GM12878 (cell line): ENCODE measurements around the gene ZFP90. TPM values are rescaled to one million over a fixed set of nuclear protein-coding genes. Genes with fewer than 3 reads are reported as not detected.

Experiments
- ATAC-seq: fragments of 200-7000 bp; cut with Tn5 transposase; 3 replicates; pipeline ENCODE4 v1.9.1; 2020; ENCODE audit warnings: mild to moderate bottlenecking, moderate library complexity
- BruUV-seq: library from RNA; stranded (reverse); fragments of 400-500 nt; replicated peaks from 2 replicates; lab custom pipeline; 2021; lab: Mats Ljungman, UMichigan
- CTCF ChIA-PET: fragments of 300-600 bp; sonication (Branson Sonifier 250); formaldehyde crosslinking; extraction: SDS; loops from one replicate; lab custom pipeline; 2021; ENCODE audit warnings: inconsistent platforms; lab: Yijun Ruan, JAX
- POLR2A ChIA-PET: fragments of 350-600 bp; formaldehyde crosslinking; extraction: SDS; loops from one replicate; lab custom pipeline; 2021; ENCODE audit warnings: inconsistent platforms; lab: Charles Lee
- RAD21 ChIA-PET: fragments of 300-600 bp; sonication (Branson Sonifier 250); formaldehyde crosslinking; loops from one replicate; lab custom pipeline; 2023; ENCODE audit warnings: antibody characterized with exemption; ENCODE audit not compliant: unreplicated experiment; lab: Charles Lee
- SMC1A ChIA-PET: fragments of 300-600 bp; sonication (Branson Sonifier 250); formaldehyde crosslinking; loops from one replicate; lab custom pipeline; 2023; ENCODE audit not compliant: unreplicated experiment, uncharacterized antibody; lab: Charles Lee
- DNase-seq: peaks from one replicate; pipeline ENCODE4 v3.0.0-alpha.2; 2011; ENCODE audit warnings: low read depth, low spot score
- FAIRE-seq: peaks from 3 replicates; lab custom pipeline; 2011; peaks lifted over from hg19 to GRCh38; lab: Jason Lieb, UNC
- H2AFZ ChIP-seq: 2 replicates; pipeline ENCODE4 v1.6.0; 2011; ENCODE audit warnings: low read depth, low read length, control low read depth; ENCODE audit not compliant: control insufficient read depth
- H3K27ac ChIP-seq: 2 replicates; pipeline ENCODE4 v1.5.1; 2011; ENCODE audit warnings: control low read depth; ENCODE audit not compliant: control insufficient read depth, insufficient read depth
- H3K27me3 ChIP-seq, 2 experiments: replicated peaks in 1 of 2; 2 replicates each; pipeline versions ENCODE4 v1.6.0 to v1.6.1; 2011; ENCODE audit warnings: low read length in 1 of 2; ENCODE audit not compliant: control insufficient read depth in 2 of 2, insufficient read depth in 2 of 2
- H3K36me3 ChIP-seq, 2 experiments: 2 replicates each; pipeline ENCODE4 v1.5.1; 2011; ENCODE audit warnings: low read length in 1 of 2; ENCODE audit not compliant: control insufficient read depth in 2 of 2, insufficient read depth in 2 of 2
- H3K4me1 ChIP-seq: 2 replicates; pipeline ENCODE4 v1.6.1; 2011; ENCODE audit warnings: mild to moderate bottlenecking, low read length, moderate library complexity, mixed read lengths; ENCODE audit not compliant: control insufficient read depth, insufficient read depth
- H3K4me2 ChIP-seq: 2 replicates; pipeline ENCODE4 v1.6.0; 2011; ENCODE audit warnings: control low read depth; ENCODE audit not compliant: control insufficient read depth, insufficient read depth
- H3K4me3 ChIP-seq: fragments of 200-600 bp; sonication (generic); 2 replicates; pipeline ENCODE4 v1.5.1; 2016
- H3K79me2 ChIP-seq: 2 replicates; pipeline ENCODE4 v1.6.0; 2011; ENCODE audit warnings: low read length; ENCODE audit not compliant: control insufficient read depth, insufficient read depth
- H3K9ac ChIP-seq: 2 replicates; pipeline ENCODE4 v1.8.0; 2011; ENCODE audit warnings: low read length, control low read depth, mixed read lengths; ENCODE audit not compliant: control insufficient read depth, insufficient read depth
- H3K9me3 ChIP-seq: replicated peaks from 3 replicates; pipeline ENCODE4 v1.5.1; 2011; ENCODE audit warnings: mild to moderate bottlenecking, low read length; ENCODE audit not compliant: control insufficient read depth, insufficient read depth
- H4K20me1 ChIP-seq: 2 replicates; pipeline ENCODE4 v1.6.0; 2011; ENCODE audit not compliant: control insufficient read depth, insufficient read depth
- DPF2 ChIP-seq: fragments of 450-650 bp; IDR thresholded peaks from 2 replicates; pipeline ENCODE4 v1.6.1; 2017; ENCODE audit warnings: mild to moderate bottlenecking
- IKZF1 ChIP-seq: fragments of 450-650 bp; conservative IDR thresholded peaks from 2 replicates; pipeline ENCODE4 v1.6.1; 2017; ENCODE audit warnings: antibody characterized with exemption, mild to moderate bottlenecking
- NR2C1 ChIP-seq: fragments of 450-650 bp; IDR thresholded peaks from 2 replicates; pipeline ENCODE4 v1.6.1; 2017; ENCODE audit warnings: antibody characterized with exemption, mild to moderate bottlenecking, moderate library complexity
- PAX5 ChIP-seq: IDR thresholded peaks from 2 replicates; pipeline ENCODE4 v1.6.1; 2011; ENCODE audit warnings: low read depth, low read length, borderline replicate concordance
- POLR2AphosphoS5 ChIP-seq: IDR thresholded peaks from 2 replicates; pipeline ENCODE4 v1.6.1; 2011; ENCODE audit warnings: mild to moderate bottlenecking, low read length, inconsistent platforms
- RELA ChIP-seq: fragments of 450-650 bp; IDR thresholded peaks from 2 replicates; pipeline ENCODE4 v1.8.0; 2014; ENCODE audit warnings: borderline replicate concordance; ENCODE audit not compliant: partially characterized antibody
- SMARCA5 ChIP-seq: fragments of 450-650 bp; IDR thresholded peaks from 2 replicates; pipeline ENCODE4 v1.6.1; 2017; ENCODE audit warnings: mild to moderate bottlenecking
- SMC3 ChIP-seq: IDR thresholded peaks from 2 replicates; pipeline ENCODE4 v1.6.1; 2011; ENCODE audit warnings: low read length, improper control_type of control experiment, borderline replicate concordance
- SREBF2 ChIP-seq: IDR thresholded peaks from 2 replicates; pipeline ENCODE4 v1.6.1; 2012; ENCODE audit warnings: mild to moderate bottlenecking, low read length
- WGBS: methylation state at CpG from one replicate; pipeline ENCODE4 v1.1.6; 2016; ENCODE audit warnings: low lambda C conversion rate; ENCODE audit not compliant: insufficient replicate concordance, insufficient coverage; ENCODE audit errors: missing lambda C conversion rate; 5-methylcytosine and 5-hydroxymethylcytosine counted together
- in situ Hi-C: fragments of 300-500 bp; cut with MboI; formaldehyde crosslinking; loops from 9 replicates; pipeline ENCODE4 v1.14.3; 2018; ENCODE audit warnings: mixed read lengths
- intact Hi-C: fragments of 100-400 bp; cut with micrococcal nuclease; formaldehyde crosslinking; loops from one replicate; pipeline ENCODE4 v1.14.2; 2022; ENCODE audit not compliant: unreplicated experiment
- polyA plus RNA-seq, 11 experiments: library from polyadenylated mRNA; depleted of rRNA in 4 of 11; unstranded in 6 of 11; stranded (reverse) in 5 of 11; fragments of >200 nt; fragmentation: Nextera tagmentation in 4 of 11; fragmentation: Illumina TruSeq in 1 of 11; extraction: Ambion mirVana in 4 of 11; extraction: Trizol in 1 of 11; gene quantifications; 1 replicate in 1 of 11; 2 replicates in 10 of 11; pipeline versions ENCODE4 v1.2.1 to v1.2.3, GENCODE V29; 2011 to 2016; ENCODE audit warnings: inconsistent platforms in 2 of 11, missing spikeins in 2 of 11, low read depth in 1 of 11
- total RNA-seq, 4 experiments: library from RNA; depleted of rRNA in 3 of 4; stranded (reverse); fragments of >200 nt in 3 of 4; fragmentation: Illumina TruSeq in 1 of 4; extraction: Trizol in 1 of 4; gene quantifications; 2 replicates each; pipeline versions ENCODE4 v1.2.1 to v1.2.3, GENCODE V29; 2013 to 2021
- TF ChIP-seq, protein P1 (sequence below): IDR thresholded peaks from 2 replicates; pipeline ENCODE4 v1.6.1; 2012; ENCODE audit warnings: low read depth, low read length, improper control_type of control experiment
- TF ChIP-seq, protein P2 (sequence below): IDR thresholded peaks from 2 replicates; pipeline ENCODE4 v1.6.1; 2012; ENCODE audit warnings: low read length, inconsistent platforms

The ZFP90 gene
- total and polyA plus RNA-seq, 10 of the 15 experiments (the other 5 are each of a cell fraction or from before 2014, with no cell fraction given), result 3.3 to 20.0 (median 15.4) TPM

DNA sequence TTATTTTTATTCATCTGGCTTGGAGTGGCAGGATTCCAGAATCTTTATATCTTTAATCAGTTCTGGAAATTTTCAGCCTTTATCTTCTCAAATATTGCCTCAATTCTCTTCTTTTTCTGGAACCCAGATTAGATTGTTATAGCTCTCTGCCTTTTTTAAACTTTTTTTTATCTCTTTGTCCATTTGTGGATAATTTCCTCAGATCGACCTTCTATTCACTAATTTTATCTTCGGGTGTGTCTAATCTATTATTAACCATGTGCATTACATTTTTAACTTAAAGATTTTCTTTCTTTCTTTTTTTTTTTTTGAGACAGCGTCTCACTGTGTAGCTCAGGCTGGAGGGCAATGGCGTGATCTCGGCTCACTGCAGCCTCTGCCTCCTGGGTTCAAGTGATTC, 5.2 kb upstream of the ZFP90 start:
- ChIA-PET POLR2A (interaction anchor here (0.6 to 0.7 kb wide), 2 partner anchors 84 to 171 kb away, joined by 3 to 4 read pairs; no protein-coding TSS in a partner anchor), CTCF (no interaction called here), SMC1A (no interaction called here), RAD21 (interaction anchor here (0.6 to 0.7 kb wide), 2 partner anchors 85 to 266 kb away, joined by 3 read pairs; partner anchors contain the start of gene SMPD3)
- Histone ChIP-seq H2AFZ (no peak overlapping the region), H3K36me3 (no peaks in the 10 kb centered on the region), H4K20me1 (no peaks in the 10 kb centered on the region), H3K27ac (no peak overlapping the region), H3K9ac (no peak overlapping the region), H3K27me3 (no peaks in the 10 kb centered on the region), H3K4me3 (no peak overlapping the region), H3K4me1 (peaks cover 7% of the 10 kb centered on the region), H3K9me3 (no peaks in the 10 kb centered on the region; the same call in 2 of the 3 replicates), H3K79me2 (no peaks in the 10 kb centered on the region), H3K4me2 (no peak overlapping the region)
- intact Hi-C loops (loop anchor here (5.0 kb wide), 1 partner anchor 368 kb away; no protein-coding TSS in a partner anchor), in situ Hi-C loops (loop anchor here (25.0 kb wide), 1 partner anchor 278 kb away; no protein-coding TSS in a partner anchor)
- no peak for DNase-seq
- no peak for FAIRE-seq
- no peak for ATAC-seq
- TF ChIP-seq POLR2AphosphoS5 (no peak), IKZF1 (no peak), DPF2 (no peak), RELA (no peak), PAX5 (no peak), SMC3 (no peak), SMARCA5 (no peak), NR2C1 (no peak), SREBF2 (no peak)
- TF ChIP-seq, protein P1, sequence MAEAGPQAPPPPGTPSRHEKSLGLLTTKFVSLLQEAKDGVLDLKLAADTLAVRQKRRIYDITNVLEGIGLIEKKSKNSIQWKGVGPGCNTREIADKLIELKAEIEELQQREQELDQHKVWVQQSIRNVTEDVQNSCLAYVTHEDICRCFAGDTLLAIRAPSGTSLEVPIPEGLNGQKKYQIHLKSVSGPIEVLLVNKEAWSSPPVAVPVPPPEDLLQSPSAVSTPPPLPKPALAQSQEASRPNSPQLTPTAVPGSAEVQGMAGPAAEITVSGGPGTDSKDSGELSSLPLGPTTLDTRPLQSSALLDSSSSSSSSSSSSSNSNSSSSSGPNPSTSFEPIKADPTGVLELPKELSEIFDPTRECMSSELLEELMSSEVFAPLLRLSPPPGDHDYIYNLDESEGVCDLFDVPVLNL, result no peak
- TF ChIP-seq, protein P2, sequence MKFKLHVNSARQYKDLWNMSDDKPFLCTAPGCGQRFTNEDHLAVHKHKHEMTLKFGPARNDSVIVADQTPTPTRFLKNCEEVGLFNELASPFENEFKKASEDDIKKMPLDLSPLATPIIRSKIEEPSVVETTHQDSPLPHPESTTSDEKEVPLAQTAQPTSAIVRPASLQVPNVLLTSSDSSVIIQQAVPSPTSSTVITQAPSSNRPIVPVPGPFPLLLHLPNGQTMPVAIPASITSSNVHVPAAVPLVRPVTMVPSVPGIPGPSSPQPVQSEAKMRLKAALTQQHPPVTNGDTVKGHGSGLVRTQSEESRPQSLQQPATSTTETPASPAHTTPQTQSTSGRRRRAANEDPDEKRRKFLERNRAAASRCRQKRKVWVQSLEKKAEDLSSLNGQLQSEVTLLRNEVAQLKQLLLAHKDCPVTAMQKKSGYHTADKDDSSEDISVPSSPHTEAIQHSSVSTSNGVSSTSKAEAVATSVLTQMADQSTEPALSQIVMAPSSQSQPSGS, result no peak
- 99% methylated on average over 4 of the region's 5 CpGs for WGBS
- BruUV-seq, result no TSS peak
